ENCODE data around the gene SLMAP.

DNA sequence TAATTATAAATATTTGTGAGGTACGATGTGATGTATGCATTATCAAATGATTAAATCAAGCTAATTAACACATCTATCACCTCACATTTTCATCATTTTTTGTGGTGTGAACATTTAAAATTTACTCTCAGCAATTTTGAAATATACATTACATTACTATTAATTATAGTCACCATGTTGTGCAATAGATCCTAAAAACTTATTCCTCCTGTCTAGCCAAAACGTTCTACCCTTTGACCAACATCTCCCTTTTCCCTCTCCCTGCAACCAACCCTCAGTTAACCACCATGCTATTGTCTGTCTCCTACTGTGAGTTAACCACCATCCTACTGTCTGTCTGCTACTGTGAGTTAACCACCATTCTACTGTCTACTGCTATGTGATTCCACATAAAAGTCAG is 20.7 kb upstream of the SLMAP start:
- no peak for TF ChIP-seq CTCF (IDR thresholded peaks at IDR 0.05 in 4 of 5, conservative IDR thresholded peaks at IDR 0.05 in 1 of 5)
- TF ChIP-seq POLR2A (IDR thresholded peaks at IDR 0.05): no peak
